ENCODE measurements around the gene SPATA12. TPM values are rescaled to one million over a fixed set of nuclear protein-coding genes. Genes with fewer than 3 reads are reported as not detected.

The SPATA12 gene, protein sequence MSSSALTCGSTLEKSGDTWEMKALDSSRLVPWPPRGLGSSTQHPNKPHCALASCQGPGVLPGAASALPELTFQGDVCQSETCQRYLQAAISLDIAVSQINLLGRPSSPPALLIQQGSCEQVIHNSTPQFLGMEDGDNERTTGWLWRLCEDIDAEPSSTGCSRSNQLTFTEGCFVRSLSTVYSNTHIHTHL
- total RNA-seq: not detected in 2 replicates

DNA sequence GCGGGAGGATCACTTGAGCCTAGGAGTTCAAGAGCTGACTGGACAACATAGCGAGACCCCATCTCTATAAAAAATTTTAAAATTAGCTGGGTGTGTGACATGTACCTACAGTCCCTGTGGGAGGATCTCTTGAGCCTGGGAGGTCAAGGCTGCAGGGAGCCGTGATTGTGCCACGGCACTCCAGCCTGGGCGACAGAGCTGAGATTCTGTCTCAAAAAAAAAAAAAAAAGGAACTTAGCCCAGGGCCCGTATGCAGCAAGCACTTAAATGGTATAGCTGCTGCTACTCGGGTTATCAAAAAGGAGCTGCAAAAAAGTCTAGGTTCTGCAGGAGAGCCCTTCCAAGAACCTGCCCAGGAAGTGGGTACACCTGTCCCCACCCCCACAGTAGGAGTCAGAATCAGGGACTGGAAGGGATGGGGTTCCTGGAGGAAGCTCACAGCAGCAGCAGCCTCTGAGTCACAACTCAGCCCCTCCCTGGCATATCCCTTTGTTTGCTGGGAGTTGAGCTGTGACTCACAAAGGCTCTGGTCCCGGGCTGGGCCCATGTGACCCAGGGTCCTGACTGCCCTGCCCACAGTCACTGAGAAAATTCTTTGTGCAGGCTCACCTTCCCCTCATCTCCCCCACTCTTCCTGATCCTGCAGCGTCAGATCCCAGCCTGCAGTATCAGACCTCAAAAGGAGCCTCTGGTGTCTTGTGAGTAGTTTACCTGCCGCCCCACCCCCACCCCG lies at the start of gene SPATA12:
Gene SPATA12 (plus strand): TSS at position 576 of the 733 bp plus-strand sequence. CDS start 13,031 bp downstream, outside the sequence.
- intact Hi-C loops (cut with micrococcal nuclease): no loop called here

DNA sequence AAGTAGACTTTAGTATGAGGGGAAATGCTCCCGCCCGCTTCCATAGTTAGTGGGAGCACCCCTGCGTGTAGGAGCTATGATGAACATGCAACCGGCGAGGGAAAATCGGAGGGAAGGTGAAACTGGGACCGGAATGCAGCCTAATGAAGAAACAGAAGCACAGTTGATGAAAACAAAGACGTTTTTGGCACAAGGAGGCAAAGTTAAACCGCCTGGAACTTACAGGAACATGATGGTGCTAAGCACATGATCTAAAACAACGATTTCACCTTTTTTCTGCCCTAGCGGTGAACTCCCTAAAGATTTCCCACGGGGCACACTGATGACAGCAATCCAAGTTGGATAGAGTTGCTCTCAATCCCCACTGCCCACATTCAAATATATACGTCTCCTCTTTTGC lies 49.4 kb upstream of the SPATA12 start:
- intact Hi-C loops (cut with micrococcal nuclease): no loop called here

DNA sequence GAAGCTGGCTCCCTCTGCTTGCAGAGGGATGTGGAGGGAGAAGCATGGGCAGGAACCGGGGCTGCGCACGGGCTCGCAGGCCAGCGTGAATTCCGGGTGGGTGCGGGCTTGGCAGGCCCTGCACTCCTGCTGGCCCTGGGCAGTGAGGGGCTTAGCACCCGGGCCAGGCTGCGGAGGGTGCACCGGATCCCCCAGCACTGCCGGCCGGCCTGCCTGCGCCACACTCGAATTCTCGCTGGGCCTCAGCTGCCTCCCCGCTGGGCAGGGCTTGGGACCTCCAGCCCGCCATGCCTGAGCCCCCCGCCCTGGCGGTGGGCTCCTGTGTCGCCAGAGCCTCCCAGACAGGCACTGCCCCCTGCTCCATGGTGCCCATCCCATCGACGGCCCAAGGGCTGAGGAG lies 47.6 kb upstream of the SPATA12 start:
- intact Hi-C loops (cut with micrococcal nuclease): no loop called here

DNA sequence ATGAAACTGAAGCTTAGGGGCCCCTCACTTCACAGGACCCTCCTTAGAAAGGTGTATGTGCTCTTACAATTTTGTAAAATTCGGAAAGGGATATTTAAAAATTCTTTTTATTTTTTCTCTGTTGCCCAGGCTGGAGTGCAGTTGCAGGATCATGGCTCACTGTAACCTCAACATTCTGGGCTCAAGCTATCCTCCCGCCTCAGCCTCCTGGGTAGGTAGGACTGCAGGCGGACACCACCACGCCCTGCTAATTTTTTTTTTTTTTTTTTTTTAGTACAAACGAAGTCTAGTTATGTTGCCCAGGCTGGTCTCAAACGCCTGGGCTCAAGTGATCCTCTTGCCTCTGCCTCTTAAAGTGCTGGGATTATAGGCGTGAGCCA lies 45.1 kb upstream of the SPATA12 start:
- intact Hi-C loops (cut with micrococcal nuclease): no loop called here

DNA sequence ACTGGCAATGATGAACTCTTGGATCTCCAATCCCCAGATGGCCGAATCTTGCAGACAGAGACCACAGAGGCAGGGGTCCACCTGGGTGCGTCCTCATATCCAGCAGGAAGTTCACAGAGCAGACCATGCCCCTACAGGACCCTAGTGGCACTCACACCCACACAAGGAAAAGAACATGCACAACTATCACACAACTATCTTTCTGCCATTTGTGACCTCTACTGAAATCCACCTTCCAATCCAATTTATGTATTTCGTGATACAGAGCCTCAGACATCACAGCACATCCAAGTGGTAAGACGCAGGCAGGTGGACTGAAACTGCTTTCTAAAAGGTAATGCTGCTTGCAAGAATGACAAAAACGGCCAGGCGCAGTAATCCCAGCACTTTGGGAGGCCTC lies 44.6 kb upstream of the SPATA12 start:
- intact Hi-C loops (cut with micrococcal nuclease): no loop called here

DNA sequence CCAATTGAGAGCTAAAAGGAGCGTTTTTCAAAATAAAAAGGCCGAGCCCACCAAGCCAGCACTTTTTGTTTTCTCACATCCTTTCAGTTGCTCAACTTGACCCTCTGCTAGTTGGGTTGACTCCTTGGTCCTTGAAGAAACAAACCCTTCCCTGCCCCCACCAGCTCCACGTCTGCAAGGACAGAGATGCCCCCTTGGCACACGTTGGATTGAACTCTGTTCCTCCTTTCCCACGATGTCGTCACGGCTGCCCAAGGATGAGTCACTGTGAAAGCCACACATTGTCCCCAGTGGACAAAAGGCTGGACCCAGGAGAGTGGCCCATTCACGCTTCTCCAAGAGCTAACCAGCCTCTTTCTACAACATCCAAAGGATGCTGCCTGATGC lies 43.0 kb upstream of the SPATA12 start:
- intact Hi-C loops (cut with micrococcal nuclease): no loop called here

DNA sequence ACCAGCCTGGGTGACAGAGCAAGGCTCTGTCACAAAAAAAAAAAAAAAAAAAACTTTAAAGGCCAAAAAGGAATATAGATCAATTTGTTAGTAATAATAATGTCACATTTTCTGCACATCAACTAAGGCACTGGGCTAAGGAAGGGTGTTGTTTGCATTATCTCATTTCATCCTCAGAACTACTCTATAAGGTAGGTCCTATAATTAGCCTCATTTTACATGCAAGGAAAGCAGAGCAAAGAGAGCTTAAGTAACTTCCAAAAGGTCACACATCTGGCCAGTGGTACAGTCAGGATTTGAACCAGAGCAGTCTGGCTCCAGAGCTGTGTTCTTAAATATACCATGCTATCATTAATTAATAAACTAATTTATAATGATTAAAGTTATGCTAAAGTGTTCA lies 42.2 kb upstream of the SPATA12 start:
- intact Hi-C loops (cut with micrococcal nuclease): no loop called here

DNA sequence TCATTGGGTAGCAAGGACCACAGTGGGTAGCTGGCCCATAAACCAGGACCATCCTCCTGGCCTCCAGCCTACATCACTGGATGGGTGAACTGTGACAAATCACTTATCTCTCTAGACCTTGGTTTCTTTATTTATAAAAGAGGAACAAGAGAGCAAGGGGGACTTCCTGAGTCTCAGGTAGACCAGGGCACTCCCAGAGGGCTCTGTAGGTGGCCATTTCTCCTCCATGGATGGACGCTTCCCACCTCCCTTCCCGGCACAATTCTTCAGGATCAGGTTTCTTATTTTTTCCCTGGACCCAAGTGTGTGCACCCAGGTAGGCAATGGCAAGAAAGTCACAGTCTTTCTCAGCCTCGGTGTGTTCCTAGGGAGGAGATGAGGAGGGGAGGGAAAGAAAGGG lies 41.4 kb upstream of the SPATA12 start:
- intact Hi-C loops (cut with micrococcal nuclease): no loop called here

DNA sequence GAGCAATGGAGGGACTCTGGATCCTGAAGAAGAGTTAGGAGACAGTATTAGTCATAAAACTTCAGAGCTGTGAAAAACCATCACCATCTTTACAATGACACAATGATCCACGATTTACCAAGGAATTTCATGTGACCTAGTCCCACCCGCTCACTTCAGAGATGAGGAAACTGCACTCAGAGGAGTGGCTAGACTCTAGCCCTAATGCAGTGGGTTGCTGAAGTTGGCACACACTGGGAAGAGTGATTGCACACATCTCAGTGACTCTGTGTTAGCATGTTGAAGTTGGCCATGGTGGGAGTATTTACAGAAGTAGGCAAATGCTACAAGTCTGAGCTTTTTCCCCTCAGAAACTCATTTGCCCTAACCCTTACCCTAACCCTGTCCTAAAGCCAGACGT lies 35.2 kb upstream of the SPATA12 start:
- intact Hi-C loops (cut with micrococcal nuclease): no loop called here

DNA sequence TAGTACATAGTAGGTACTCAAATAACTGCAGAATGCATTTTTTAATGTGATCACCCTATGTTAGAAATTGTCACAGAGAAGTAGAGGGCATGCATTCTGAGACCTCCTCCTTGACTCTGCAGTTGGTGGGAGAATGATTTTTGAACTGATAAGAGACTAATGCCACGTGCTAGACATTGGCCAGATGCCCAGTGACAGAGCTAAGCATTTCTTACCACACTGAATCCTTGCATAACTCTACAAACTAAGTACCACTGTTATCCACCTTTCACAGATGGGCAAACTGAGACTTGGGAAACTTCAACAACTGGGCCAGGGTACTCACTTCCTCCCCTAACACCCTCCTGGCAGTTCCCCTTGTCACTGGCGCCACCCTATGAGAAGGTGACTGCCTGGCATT lies 33.5 kb upstream of the SPATA12 start:
- intact Hi-C loops (cut with micrococcal nuclease): no loop called here

DNA sequence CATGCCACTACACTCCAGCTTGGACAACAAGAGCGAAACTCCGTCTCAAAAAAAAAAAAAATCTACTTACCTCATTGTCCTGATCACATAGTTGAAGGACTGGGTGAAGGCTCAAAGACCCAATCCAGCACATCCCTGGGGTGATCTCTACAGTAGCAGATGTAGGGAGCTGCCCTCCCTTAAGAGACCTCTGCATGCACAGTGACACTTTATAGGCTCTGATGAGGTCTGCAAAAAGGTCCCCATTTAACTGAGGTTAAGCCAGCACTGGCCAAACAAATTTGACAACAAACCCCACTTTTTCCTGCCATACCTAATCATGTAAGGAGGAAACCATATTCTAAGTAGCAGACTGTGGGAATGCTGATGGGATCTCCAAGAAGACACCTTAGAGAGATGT lies 31.1 kb upstream of the SPATA12 start:
- intact Hi-C loops (cut with micrococcal nuclease): no loop called here

DNA sequence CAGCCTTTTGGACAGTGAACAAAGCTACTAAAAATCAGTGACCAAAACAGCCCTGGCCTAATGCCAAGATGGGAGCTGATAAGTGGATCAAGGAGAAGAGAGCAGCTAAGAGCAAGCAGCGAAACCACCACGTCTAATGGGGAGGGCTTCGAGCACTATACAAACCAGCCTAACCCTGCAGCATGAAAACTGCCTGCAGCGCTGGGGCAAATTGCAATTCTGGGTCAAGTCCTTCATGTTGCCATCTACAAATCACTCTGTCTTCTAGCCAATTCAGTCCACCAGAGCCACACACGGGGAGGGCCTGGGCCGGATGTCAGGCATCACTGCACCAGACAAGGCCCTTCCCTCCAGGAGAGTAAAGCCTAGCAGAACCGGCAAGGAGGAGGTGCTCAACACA lies 30.5 kb upstream of the SPATA12 start:
- intact Hi-C loops (cut with micrococcal nuclease): no loop called here

DNA sequence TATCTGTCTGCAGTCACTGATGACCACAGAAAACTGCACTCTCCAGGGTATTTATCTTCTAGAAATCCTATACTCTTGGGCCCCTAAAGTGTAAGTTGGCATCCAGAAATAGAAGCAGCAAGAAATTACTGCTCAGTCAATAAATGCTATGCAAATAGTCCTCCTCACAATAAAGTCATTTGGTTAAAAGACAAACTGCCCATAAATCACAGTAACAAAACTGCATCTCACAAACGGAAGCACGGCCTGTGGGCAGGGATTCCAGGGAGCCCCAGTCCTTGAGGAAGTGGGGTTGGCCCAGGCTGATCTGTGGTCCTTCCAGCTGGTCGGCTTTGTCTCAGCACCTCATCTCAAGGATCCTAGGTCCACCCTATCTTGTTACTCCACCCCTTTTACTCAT lies 29.7 kb upstream of the SPATA12 start:
- intact Hi-C loops (cut with micrococcal nuclease): no loop called here

DNA sequence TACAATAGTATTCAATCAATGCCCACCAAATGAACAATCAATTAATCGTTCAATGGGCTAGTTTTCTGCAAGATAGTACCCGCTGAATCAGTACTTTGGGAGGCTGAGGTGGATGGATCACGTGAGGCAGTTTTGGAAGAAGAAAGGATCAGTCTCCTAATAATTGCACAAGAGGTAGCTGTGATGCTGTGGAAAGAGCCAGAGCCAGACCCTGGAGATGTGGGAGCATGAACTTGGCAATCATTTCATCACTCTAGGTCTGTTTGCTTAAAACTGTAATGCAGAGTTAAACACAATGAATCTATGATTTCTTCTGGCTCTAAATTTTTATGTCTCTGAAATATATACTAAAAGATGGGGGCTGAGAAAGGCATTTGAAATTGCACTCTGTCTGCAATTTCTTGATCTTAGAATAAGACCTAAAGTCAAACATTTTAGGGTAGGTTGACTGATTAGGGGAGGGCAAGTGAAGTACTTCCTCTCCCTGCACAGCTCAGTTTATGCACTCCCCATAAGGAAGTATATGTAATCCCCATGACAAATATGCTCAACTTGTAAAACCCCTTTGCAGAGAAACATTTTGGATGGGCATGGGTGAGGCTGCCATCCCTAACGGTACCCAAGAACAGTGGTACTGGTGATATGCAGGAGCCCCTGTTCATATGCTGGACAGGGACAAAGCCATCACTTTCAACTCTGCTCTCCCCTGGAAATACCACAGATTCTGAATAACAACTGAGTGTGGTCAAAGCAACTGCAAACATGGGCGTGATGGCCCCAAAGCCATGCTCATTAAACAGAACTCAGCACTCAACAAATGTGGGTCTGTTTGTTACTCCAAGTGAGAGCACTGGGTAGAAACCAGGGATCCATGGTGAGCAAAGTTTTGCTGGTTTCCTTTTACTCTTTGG lies 28.6 kb upstream of the SPATA12 start:
- intact Hi-C loops (cut with micrococcal nuclease): no loop called here

DNA sequence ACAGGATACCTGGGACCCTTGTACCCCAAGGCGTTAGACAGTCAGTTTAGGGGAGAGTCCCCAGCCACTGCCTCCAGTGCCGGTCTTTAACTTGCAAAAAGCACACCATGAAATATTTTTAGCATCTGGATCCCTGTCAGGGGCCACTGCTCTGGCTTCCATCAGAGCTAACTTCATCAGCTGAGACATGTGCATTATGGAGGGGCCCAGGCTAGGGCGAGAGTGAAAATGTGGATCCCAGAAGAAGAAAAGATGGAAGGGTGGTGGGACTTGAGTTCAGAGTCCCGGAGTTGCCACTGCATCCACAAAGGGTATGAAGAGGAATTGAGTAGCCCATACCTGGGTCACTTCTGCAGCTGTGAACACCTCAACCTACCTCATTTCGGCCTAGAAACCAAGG lies 23.5 kb upstream of the SPATA12 start:
- intact Hi-C loops (cut with micrococcal nuclease): no loop called here

DNA sequence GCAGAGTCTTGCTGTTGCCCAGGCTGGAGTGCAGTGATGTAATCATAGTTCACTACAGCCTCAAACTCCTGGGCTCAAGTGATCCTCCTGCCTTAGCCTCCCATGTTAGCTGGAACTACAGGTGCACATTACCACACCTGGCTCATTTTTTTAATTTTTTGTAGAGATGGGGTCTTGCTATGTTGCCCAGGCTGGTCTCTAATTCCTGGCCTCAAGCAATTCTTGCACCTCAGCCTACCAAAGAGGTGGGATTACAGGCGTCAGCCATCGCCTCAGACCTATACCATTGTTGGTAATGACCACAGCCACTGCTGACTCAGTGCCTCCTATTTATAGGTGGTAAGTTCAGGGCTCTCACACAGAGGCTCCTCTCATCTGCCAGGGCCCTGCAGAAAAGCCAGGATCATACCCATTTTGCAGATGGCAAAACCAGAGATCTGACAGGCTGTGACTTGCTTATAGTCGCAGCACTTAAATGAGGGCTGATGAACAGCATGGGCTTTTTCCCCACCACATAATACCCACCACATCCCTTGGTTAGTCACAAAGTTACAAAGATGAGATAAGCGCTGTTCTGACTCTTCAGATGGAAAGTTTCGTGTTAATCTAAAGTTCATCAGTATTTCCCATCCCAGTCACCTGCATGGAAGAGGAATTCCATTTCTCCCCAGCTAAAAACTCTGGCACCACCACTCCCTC lies 21.8 kb upstream of the SPATA12 start:
- intact Hi-C loops (cut with micrococcal nuclease): no loop called here

DNA sequence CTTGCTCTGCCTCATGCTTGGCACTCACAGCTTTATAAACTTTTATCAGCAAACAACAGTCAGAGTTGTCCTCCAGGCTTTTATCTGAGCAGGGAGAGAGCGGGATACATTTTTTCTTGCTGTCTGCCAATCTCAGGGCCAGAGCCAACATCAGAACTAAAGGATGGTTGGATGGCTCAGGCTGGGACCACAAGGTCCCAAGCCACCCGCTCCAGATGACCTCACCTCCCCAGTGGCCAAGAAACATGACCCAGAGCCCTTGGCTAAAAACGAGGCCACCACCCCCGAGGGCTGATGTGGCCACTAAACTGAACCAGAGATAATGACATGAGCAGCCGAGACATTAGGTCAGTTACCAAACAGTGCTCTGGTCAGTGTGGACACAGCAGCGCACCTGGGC lies 18.8 kb upstream of the SPATA12 start:
- intact Hi-C loops (cut with micrococcal nuclease): no loop called here

DNA sequence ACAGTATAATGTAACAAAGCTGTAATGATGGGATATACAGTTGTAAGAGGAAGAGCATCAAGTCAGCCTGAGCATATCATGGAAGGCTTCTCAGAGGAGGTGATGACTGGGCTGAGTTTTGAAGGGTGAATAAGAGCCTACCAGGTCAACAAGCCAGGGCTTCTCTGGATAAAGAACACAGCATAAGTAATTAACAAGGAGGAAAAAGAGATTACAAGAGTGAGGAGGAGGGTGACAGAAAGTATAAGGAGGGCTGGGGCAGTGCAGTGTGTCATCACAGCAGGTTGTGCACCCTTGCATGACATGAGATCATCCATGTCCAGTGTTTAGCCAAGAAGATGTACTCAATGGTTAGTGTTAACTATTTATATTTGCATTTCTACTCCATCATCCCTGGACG lies 16.9 kb upstream of the SPATA12 start:
- intact Hi-C loops (cut with micrococcal nuclease): no loop called here

DNA sequence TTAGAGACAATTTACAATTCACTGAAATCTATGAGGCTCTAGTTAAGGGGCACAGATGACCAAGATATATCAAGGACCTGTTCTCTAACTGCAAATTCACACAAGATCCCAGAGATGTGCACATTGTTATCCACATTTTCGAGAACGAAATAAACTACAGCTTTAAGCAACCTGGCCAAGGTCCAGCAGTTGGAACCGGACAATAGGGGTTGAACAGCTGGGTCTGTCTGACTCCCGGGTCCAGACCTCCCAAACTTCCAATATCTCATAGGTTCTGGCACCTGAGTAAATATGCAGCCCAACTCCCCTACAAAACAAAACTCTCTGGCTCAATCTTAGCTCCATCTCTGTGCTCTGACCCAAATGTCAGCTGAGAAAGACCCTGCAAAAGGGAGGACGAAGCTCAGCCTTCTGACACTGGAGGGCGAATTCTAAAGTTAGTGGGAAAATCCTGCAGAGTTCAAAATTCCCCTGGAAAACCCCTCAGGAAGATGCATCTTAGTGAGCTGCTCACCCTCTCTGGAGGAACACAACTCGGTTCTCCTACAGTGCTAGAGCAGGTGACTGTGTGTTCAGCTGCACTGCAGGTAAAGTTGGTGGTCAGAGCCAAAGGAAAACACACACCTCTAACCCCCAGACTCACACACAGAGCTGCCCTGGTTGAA lies 14.2 kb upstream of the SPATA12 start:
- intact Hi-C loops (cut with micrococcal nuclease): no loop called here

DNA sequence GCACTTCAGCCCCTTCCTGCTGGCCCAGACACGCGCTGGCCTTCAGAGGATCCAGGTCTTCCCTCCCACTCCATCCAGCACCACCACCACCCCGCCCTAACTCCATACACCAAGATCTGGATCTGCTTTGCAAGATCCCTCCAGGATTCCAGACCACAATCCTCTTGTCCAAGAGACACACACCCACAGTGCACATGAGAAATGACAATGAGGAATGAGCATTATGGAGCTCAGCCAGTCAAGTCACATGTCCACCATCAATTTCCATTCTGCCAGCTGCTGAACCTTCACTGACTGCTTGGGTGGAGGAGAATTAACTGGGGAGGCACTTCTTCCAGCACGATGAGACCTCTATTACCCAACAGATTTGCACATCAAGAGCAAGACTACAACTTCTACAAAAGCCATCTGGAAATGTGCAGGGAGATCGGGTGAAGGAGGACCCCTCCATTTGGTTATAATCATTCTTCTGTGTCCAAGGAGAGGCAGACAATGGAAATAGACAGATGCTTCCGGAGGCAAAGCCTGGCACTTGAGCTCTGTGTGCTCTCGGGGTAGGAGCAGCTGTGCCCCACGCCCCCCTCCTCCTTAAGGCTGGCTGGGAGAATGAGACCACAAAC lies 12.3 kb upstream of the SPATA12 start:
- intact Hi-C loops (cut with micrococcal nuclease): no loop called here

DNA sequence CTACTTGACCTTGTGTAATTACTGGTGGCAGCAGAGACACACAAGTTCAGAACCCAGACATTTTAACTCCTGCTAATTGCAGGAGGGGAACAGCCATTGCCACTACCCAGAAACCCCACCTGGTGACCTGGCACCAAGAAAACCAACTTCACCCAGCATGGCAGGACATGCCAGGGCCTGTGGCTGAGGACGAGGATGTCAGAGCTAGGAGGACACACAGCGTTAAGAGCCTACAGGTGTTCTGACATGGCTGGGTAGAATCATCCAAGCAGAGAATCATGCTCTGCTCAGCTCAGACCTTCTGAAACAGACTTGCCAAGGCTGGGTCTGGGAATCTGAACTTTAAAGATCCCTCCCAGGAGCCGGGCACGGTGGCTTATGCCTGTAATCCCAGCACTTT lies 11.7 kb upstream of the SPATA12 start:
- intact Hi-C loops (cut with micrococcal nuclease): no loop called here

All from T-helper 1 cell treated with Interleukin-12 subunit alpha and Interleukin-12 subunit beta and Interleukin-4 antibody, amounts not matched to agents 30 ng/mL and 1 ng/mL, for 36 hours (primary cell).